GM19455 (cell line): Measurements from ENCODE around the gene SUN2.

ENCODE experiments used
- ATAC-seq: cut with Tn5 transposase; IDR thresholded peaks from one replicate; pipeline ENCODE4 v1.9.1; 2021; ENCODE audit not compliant: unreplicated experiment

The SUN2 gene

GRCh38 chr22:38718414-38718813 is 37.4 kb downstream of the SUN2 start:
- ATAC-seq: no peak

GRCh38 chr22:38717244-38717643 is 38.6 kb downstream of the SUN2 start:
- no peak for ATAC-seq

GRCh38 chr22:38716826-38717225 is 39.0 kb downstream of the SUN2 start:
- no peak for ATAC-seq

GRCh38 chr22:38716271-38716670 is 39.5 kb downstream of the SUN2 start:
- no peak for ATAC-seq

GRCh38 chr22:38715852-38716251 is 39.9 kb downstream of the SUN2 start:
- ATAC-seq: no peak

GRCh38 chr22:38715176-38715764 is 40.5 kb downstream of the SUN2 start:
- ATAC-seq: no peak

- ATAC-seq: no peak
Measured at GRCh38 chr22:38713921-38714320, 41.9 kb downstream of the SUN2 start.

GRCh38 chr22:38712486-38713207 is 43.2 kb downstream of the SUN2 start:
- no peak for ATAC-seq

GRCh38 chr22:38710866-38711265 is 44.9 kb downstream of the SUN2 start:
- ATAC-seq: no peak

- no peak for ATAC-seq
Measured at GRCh38 chr22:38710351-38710750, 45.4 kb downstream of the SUN2 start.

GRCh38 chr22:38709306-38709705 is 46.5 kb downstream of the SUN2 start:
- ATAC-seq: no peak

GRCh38 chr22:38707984-38708383 is 47.8 kb downstream of the SUN2 start:
- ATAC-seq: no peak

- no peak for ATAC-seq
Measured at GRCh38 chr22:38707346-38707745, 48.5 kb downstream of the SUN2 start.

GRCh38 chr22:38706901-38707195 is 49.0 kb downstream of the SUN2 start:
- ATAC-seq: no peak

GRCh38 chr22:38706101-38706900 is 49.5 kb downstream of the SUN2 start:
- peak; percentile 2 for ATAC-seq

- peak; percentile 65 for ATAC-seq
Measured at GRCh38 chr22:38705235-38706100, 50.3 kb downstream of the SUN2 start, which contains the start of gene GTPBP1. Gene GTPBP1 (plus strand): TSS chr22:38705944. CDS start chr22:38705956, 12 bp downstream.

- ATAC-seq: no peak
Measured at GRCh38 chr22:38704654-38705234, 51.1 kb downstream of the SUN2 start.

- peak; percentile 30 for ATAC-seq
Measured at GRCh38 chr22:38700789-38701628, 54.8 kb downstream of the SUN2 start, which contains the start of gene JOSD1. Gene JOSD1 (minus strand): TSS chr22:38700943. CDS start chr22:38699987, 956 bp downstream.

GRCh38 chr22:38700270-38700788 is 55.5 kb downstream of the SUN2 start:
- peak; percentile 27 for ATAC-seq
